C4-2B (cell line): ENCODE data around the gene ARID3B.

Experiments used
- CTCF ChIP-seq: fragments of 450-650 bp; conservative IDR thresholded peaks from 2 replicates; pipeline ENCODE4 v1.5.1; 2017; ENCODE audit warnings: mild to moderate bottlenecking
- ZFX ChIP-seq: fragments of 450-650 bp; IDR thresholded peaks from 2 replicates; pipeline ENCODE4 v1.6.1; 2017

DNA sequence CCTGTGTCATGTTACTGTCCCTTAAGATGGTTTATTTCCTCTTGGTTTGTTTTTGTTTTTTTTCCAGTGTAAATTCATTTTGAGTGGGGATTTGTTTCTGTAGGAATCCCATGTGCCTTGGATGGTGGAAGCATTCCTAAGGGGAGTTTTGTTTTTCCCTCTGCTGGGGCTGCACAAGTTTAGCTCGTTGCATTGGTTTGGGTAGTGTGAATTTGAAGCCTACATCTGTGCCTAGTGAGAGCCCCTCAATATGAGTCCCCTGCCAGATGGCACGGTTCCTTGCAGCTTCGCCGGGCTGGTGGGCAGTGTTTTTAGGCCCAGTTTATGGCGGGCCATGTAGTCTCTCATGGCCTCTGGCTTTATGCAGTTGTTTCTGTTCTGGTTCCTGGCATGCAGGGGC lies 17.7 kb downstream of the ARID3B start:
- TF ChIP-seq CTCF (no peak), ZFX (no peak)
